ENCODE results near the gene PLXNA4.

PLXNA4 gene

DNA sequence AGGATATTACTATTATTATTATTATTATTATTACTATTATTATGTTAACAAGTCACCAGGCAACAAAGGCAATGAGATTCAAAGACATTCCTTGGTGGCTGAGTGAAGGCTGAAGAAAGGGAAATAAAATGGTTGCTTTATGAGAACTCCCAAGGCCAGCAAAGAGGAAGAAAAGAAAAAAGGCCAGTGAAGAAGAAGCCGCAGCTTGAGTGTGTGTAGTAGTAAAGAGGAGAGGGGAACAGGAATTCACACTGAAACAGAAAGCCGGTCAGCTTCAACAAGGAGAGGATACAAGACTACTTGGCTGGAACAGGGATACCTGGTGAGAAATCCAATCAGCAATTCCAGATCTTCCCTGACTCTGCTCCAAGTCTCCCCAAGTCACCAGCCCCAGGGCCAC lies 42.4 kb downstream of the PLXNA4 start:
- TF ChIP-seq FOXP2 (optimal IDR thresholded peaks at IDR 0.05; ENCODE audit: borderline replicate concordance, extremely low read depth, extremely low read length, insufficient read depth) (no peak), TAF1 (IDR thresholded peaks at IDR 0.05; ENCODE audit: borderline replicate concordance, insufficient read depth, low read length) (no peak), POLR2AphosphoS5 (IDR thresholded peaks at IDR 0.05; ENCODE audit: low read depth, low read length) (no peak), REST (IDR thresholded peaks at IDR 0.05; ENCODE audit: insufficient read depth in 1 of 2, low read depth in 2 of 2, low read length in 2 of 2) (no peak), SIN3A (IDR thresholded peaks at IDR 0.05; ENCODE audit: borderline replicate concordance, insufficient read depth, low read length) (no peak)

- TF ChIP-seq FOXP2 (optimal IDR thresholded peaks at IDR 0.05; ENCODE audit: borderline replicate concordance, extremely low read depth, extremely low read length, insufficient read depth) (no peak), SIN3A (IDR thresholded peaks at IDR 0.05; ENCODE audit: borderline replicate concordance, insufficient read depth, low read length) (no peak), REST (IDR thresholded peaks at IDR 0.05; ENCODE audit: insufficient read depth in 1 of 2, low read depth in 2 of 2, low read length in 2 of 2) (no peak), TAF1 (IDR thresholded peaks at IDR 0.05; ENCODE audit: borderline replicate concordance, insufficient read depth, low read length) (no peak), POLR2AphosphoS5 (IDR thresholded peaks at IDR 0.05; ENCODE audit: low read depth, low read length) (no peak)
These were observed 44.0 kb downstream of the PLXNA4 start for GRCh38 chr7:132532281-132532680.

- TF ChIP-seq FOXP2 (optimal IDR thresholded peaks at IDR 0.05; ENCODE audit: borderline replicate concordance, extremely low read depth, extremely low read length, insufficient read depth) (no peak), TAF1 (IDR thresholded peaks at IDR 0.05; ENCODE audit: borderline replicate concordance, insufficient read depth, low read length) (no peak), REST (IDR thresholded peaks at IDR 0.05; ENCODE audit: insufficient read depth in 1 of 2, low read depth in 2 of 2, low read length in 2 of 2) (no peak), POLR2AphosphoS5 (IDR thresholded peaks at IDR 0.05; ENCODE audit: low read depth, low read length) (no peak), SIN3A (IDR thresholded peaks at IDR 0.05; ENCODE audit: borderline replicate concordance, insufficient read depth, low read length) (no peak)
These were observed 44.7 kb downstream of the PLXNA4 start for GRCh38 chr7:132531562-132531961.

DNA sequence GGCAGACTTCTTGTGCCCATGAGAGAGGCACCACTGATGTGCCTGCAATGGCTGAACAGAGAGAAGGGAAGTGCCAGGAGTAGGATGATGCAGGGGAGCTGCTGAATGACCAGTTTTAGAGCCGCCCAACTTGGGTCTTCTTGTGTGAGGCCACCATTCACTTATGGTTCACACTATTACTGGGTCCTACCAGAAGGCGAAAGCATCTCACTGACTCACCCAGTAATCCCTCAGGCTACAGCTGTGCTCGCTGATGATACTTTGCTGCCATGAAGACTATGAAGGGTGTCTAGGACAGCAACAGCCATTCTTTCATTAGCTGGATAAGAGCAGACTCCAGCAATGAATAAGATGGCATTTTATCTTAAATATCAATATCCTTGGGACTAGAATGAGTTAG lies 47.6 kb downstream of the PLXNA4 start:
- TF ChIP-seq SIN3A (IDR thresholded peaks at IDR 0.05; ENCODE audit: borderline replicate concordance, insufficient read depth, low read length) (no peak), POLR2AphosphoS5 (IDR thresholded peaks at IDR 0.05; ENCODE audit: low read depth, low read length) (no peak), TAF1 (IDR thresholded peaks at IDR 0.05; ENCODE audit: borderline replicate concordance, insufficient read depth, low read length) (no peak), FOXP2 (optimal IDR thresholded peaks at IDR 0.05; ENCODE audit: borderline replicate concordance, extremely low read depth, extremely low read length, insufficient read depth) (no peak), REST (IDR thresholded peaks at IDR 0.05; ENCODE audit: insufficient read depth in 1 of 2, low read depth in 2 of 2, low read length in 2 of 2) (no peak)
